K562 (cell line): ENCODE results near the gene NDRG3. TPM values are rescaled to one million over a fixed set of nuclear protein-coding genes. Genes with fewer than 3 reads are reported as not detected.
A peak's percentile ranks its signal among the peaks of the same experiment; 100 is the strongest.

ENCODE experiments used
- ATAC-seq: fragments of 200-7000 bp; cut with Tn5 transposase; 3 replicates; pipeline ENCODE4 v1.9.1; 2020; ENCODE audit warnings: moderate library complexity
- BruUV-seq: library from RNA; stranded (reverse); fragments of 400-500 nt; replicated peaks from 2 replicates; lab custom pipeline; 2021; lab: Mats Ljungman, UMichigan
- CTCF ChIA-PET: fragments of 300-600 bp; formaldehyde crosslinking; extraction: SDS; loops from one replicate; lab custom pipeline; 2021; ENCODE audit warnings: low intra/inter-chr PET ratio; lab: Yijun Ruan, JAX
- POLR2A ChIA-PET: fragments of 300-600, 350-650 bp; sonication (Branson Sonifier 250); formaldehyde crosslinking; extraction: SDS; loops from one replicate; lab custom pipeline; 2021; ENCODE audit warnings: antibody characterized with exemption, inconsistent platforms; lab: Yijun Ruan, JAX
- DNase-seq, 4 experiments: peaks; one replicate each; pipeline versions ENCODE4 v3.0.0 to v3.0.0-alpha.2; 2011 to 2018; ENCODE audit warnings: low spot score in 3 of 4, mixed read lengths in 3 of 4; ENCODE audit errors: extremely low read depth in 1 of 4
- FAIRE-seq: peaks from 2 replicates; lab custom pipeline; 2011; peaks lifted over from hg19 to GRCh38; lab: Jason Lieb, UNC
- H2AFZ ChIP-seq: 2 replicates; pipeline ENCODE4 v1.6.0; 2011; ENCODE audit warnings: low read depth, low read length, control low read depth, inconsistent platforms
- H3K27ac ChIP-seq: fragments of 200-600 bp; 3 replicates; pipeline ENCODE4 v1.8.0; 2011; ENCODE audit warnings: low read depth, mild to moderate bottlenecking, control low read depth, inconsistent platforms, low read length, moderate library complexity, mixed read lengths; ENCODE audit errors: extremely low read depth
- H3K27me3 ChIP-seq, 2 experiments: fragments of 300-600 bp in 1 of 2; 2 replicates in 1 of 2; 3 replicates in 1 of 2; pipeline versions ENCODE4 v1.6.0 to v1.8.0; 2011; ENCODE audit warnings: inconsistent platforms in 2 of 2, low read length in 2 of 2, mild to moderate bottlenecking in 1 of 2, mixed read lengths in 1 of 2, moderate library complexity in 1 of 2; ENCODE audit not compliant: control insufficient read depth in 2 of 2, insufficient read depth in 2 of 2
- H3K36me3 ChIP-seq: fragments of 300-600 bp; 3 replicates; pipeline ENCODE4 v1.8.0; 2011; ENCODE audit warnings: mild to moderate bottlenecking, low read length, inconsistent platforms; ENCODE audit not compliant: control insufficient read depth, insufficient read depth
- H3K4me1 ChIP-seq, 2 experiments: fragments of 200-600 bp in 1 of 2; replicated peaks in 1 of 2; 2 replicates in 1 of 2; 3 replicates in 1 of 2; pipeline versions ENCODE4 v1.5.1 to v1.8.0; 2011; ENCODE audit warnings: inconsistent platforms in 2 of 2, low read length in 2 of 2, mild to moderate bottlenecking in 1 of 2, mixed read lengths in 1 of 2, moderate library complexity in 1 of 2; ENCODE audit not compliant: control insufficient read depth in 2 of 2, insufficient read depth in 2 of 2
- H3K4me2 ChIP-seq: 2 replicates; pipeline ENCODE4 v1.6.1; 2011; ENCODE audit warnings: low read length, control low read depth, inconsistent platforms, mixed read lengths; ENCODE audit not compliant: insufficient read depth
- H3K4me3 ChIP-seq: fragments of 200-600 bp; sonication (generic), shearing (Covaris generic); 2 replicates; pipeline ENCODE4 v1.5.1; 2016; ENCODE audit warnings: control low read depth, inconsistent platforms
- H3K79me2 ChIP-seq: fragments of 200-600 bp; 3 replicates; pipeline ENCODE4 v1.8.0; 2011; ENCODE audit warnings: low read length, inconsistent platforms; ENCODE audit not compliant: control insufficient read depth, insufficient read depth
- H3K9ac ChIP-seq, 2 experiments: 2 replicates each; pipeline versions ENCODE4 v1.6.0 to v1.6.1; 2011; ENCODE audit warnings: low read depth in 2 of 2, low read length in 2 of 2, control low read depth in 1 of 2, inconsistent platforms in 1 of 2, mild to moderate bottlenecking in 1 of 2, mixed read lengths in 1 of 2; ENCODE audit not compliant: insufficient read depth in 1 of 2
- H3K9me1 ChIP-seq: one replicate; pipeline ENCODE4 v1.6.0; 2011; ENCODE audit warnings: inconsistent platforms, mild to moderate bottlenecking, low read length, moderate library complexity; ENCODE audit not compliant: control insufficient read depth, insufficient read depth
- H3K9me3 ChIP-seq: replicated peaks from 2 replicates; pipeline ENCODE4 v1.5.1; 2011; ENCODE audit warnings: low read depth, low read length, inconsistent platforms; ENCODE audit not compliant: control insufficient read depth, insufficient read depth
- H4K20me1 ChIP-seq: replicated peaks from 2 replicates; pipeline ENCODE4 v1.6.1; 2011; ENCODE audit warnings: low read length, inconsistent platforms, mixed read lengths; ENCODE audit not compliant: control insufficient read depth, insufficient read depth
- BRF2 ChIP-seq: IDR thresholded peaks from 3 replicates; pipeline ENCODE4 v1.6.1; 2011; ENCODE audit warnings: borderline replicate concordance, mild to moderate bottlenecking; ENCODE audit not compliant: insufficient read length, insufficient read depth
- CBFA2T2 ChIP-seq: fragments of 450-650 bp; conservative IDR thresholded peaks from 2 replicates; pipeline ENCODE4 v1.6.1; 2017; ENCODE audit warnings: mild to moderate bottlenecking
- DMBX1 ChIP-seq: fragments of 250-450 bp; sonication (Bioruptor Pico); IDR thresholded peaks from 2 replicates; pipeline ENCODE4 v1.8.0; 2022; ENCODE audit warnings: inconsistent platforms, mild to moderate bottlenecking, moderate library complexity, borderline replicate concordance
- HLTF ChIP-seq: fragments of 450-650 bp; IDR thresholded peaks from 2 replicates; pipeline ENCODE4 v1.6.1; 2016
- NFATC3 ChIP-seq: fragments of 450-650 bp; IDR thresholded peaks from 2 replicates; pipeline ENCODE4 v1.6.1; 2017; ENCODE audit warnings: mild to moderate bottlenecking
- RBM14 ChIP-seq: fragments of 200-400 bp; formaldehyde crosslinking; IDR thresholded peaks from 2 replicates; pipeline ENCODE4 v1.6.1; 2018; ENCODE audit warnings: low read depth, mild to moderate bottlenecking, low read length, moderate library complexity, borderline replicate concordance; ENCODE audit not compliant: insufficient read depth
- ZNF253 ChIP-seq: fragments of 250-450 bp; sonication (Bioruptor Pico); conservative IDR thresholded peaks from 2 replicates; pipeline ENCODE4 v1.6.1; 2021; ENCODE audit warnings: mild to moderate bottlenecking
- ZNF274 ChIP-seq: IDR thresholded peaks from 2 replicates; pipeline ENCODE4 v1.6.1; 2011; ENCODE audit warnings: low read depth, mild to moderate bottlenecking, low read length, moderate library complexity, borderline replicate concordance
- WGBS: fragments of 100-300 bp; shearing (Covaris generic); methylation state at CpG from one replicate; pipeline ENCODE4 v1.1.6; 2016; ENCODE audit warnings: low coverage, mixed read lengths; ENCODE audit not compliant: insufficient coverage; ENCODE audit errors: missing lambda C conversion rate; 5-methylcytosine and 5-hydroxymethylcytosine counted together
- in situ Hi-C: fragments of 300-500 bp; cut with MboI; formaldehyde crosslinking; loops from 4 replicates; pipeline ENCODE4 v1.15.0; 2018; ENCODE audit warnings: inconsistent platforms, mixed read lengths
- intact Hi-C: fragments of 100-400 bp; cut with micrococcal nuclease; formaldehyde crosslinking; loops from 2 replicates; pipeline ENCODE4 v1.14.2; 2022
- polyA plus RNA-seq, 8 experiments: library from polyadenylated mRNA; depleted of rRNA in 4 of 8; stranded (reverse) in 5 of 8; unstranded in 3 of 8; fragments of >200 nt; fragmentation: Nextera tagmentation in 2 of 8; fragmentation: Illumina TruSeq in 1 of 8; extraction: Ambion mirVana in 2 of 8; extraction: Trizol in 1 of 8; gene quantifications; 2 replicates each; pipeline versions ENCODE4 v1.2.1 to v1.2.3, GENCODE V29; 2011 to 2014; ENCODE audit warnings: inconsistent platforms in 1 of 8, missing spikeins in 1 of 8
- total RNA-seq, 7 experiments: library from RNA; depleted of rRNA in 6 of 7; stranded (reverse); fragments of >200 nt in 6 of 7; fragmentation: Illumina TruSeq in 2 of 7; extraction: Trizol in 2 of 7; gene quantifications; 2 replicates each; pipeline versions ENCODE4 v1.2.1 to v1.2.3, GENCODE V29; 2011 to 2021; ENCODE audit warnings: low replicate concordance in 1 of 7

Gene NDRG3
- total and polyA plus RNA-seq, 9 of the 15 experiments (the other 6 are each of a cell fraction or from before 2014, with no cell fraction given), result 14.6 to 39.4 (median 24.4) TPM

GRCh38 chr20:36624944-36625324 lies 121.0 kb downstream of the NDRG3 start:
- FAIRE-seq (no peak), DNase-seq (no peak), ATAC-seq (no peak)
- no peaks in the 10 kb centered on the region for H3K36me3 ChIP-seq
- H3K27ac ChIP-seq, result no peak overlapping the region
- no peaks in the 10 kb centered on the region for H3K79me2 ChIP-seq
- no peak overlapping the region for H2AFZ ChIP-seq
- ChIA-PET CTCF (no interaction called here), POLR2A (interaction anchor here (0.6 to 1.8 kb wide), 2 partner anchors 11 to 58 kb away, joined by 4 to 10 read pairs; no protein-coding TSS in a partner anchor)
- H3K4me3 ChIP-seq, result no peak overlapping the region
- intact Hi-C loops, result no loop called here
- WGBS, result 28% methylated on average over 1 of the region's 2 CpGs
- no peaks in the 10 kb centered on the region for H4K20me1 ChIP-seq
- BruUV-seq, result no TSS peak
- TF ChIP-seq ZNF274 (no peak), HLTF (no peak), ZNF253 (CRISPR knock-in tag) (no peak), RBM14 (no peak), DMBX1 (CRISPR knock-in tag) (no peak), NFATC3 (no peak), BRF2 (no peak), CBFA2T2 (no peak)
- no peaks in the 10 kb centered on the region for H3K27me3 ChIP-seq
- H3K9me3 ChIP-seq, result no peaks in the 10 kb centered on the region
- peak overlapping the region in 1 of 2 experiments; percentile 36; a peak in 1 of 4 replicates for H3K9ac ChIP-seq
- H3K4me2 ChIP-seq, result no peak overlapping the region
- no peaks in the 10 kb centered on the region for H3K9me1 ChIP-seq
- H3K4me1 ChIP-seq, result peaks cover under 1 to 4% of the 10 kb centered on the region in 2 experiments; a peak in 1 of 5 replicates
- in situ Hi-C loops, result no loop called here
